BLaER1 treated with 17β-estradiol and CSF1 and Interleukin-3, amounts not matched to agents 10 nM and 100 nM (cell line): ENCODE data around the gene UBR2.

Experiments
- H3K27ac ChIP-seq, 11 experiments: shearing (Covaris generic); formaldehyde crosslinking; 2 replicates each; pipeline ENCODE4 v1.8.1; 2022
- H3K27me3 ChIP-seq, 11 experiments: shearing (Covaris generic); formaldehyde crosslinking; 2 replicates each; pipeline ENCODE4 v1.8.1; 2022
- H3K36me3 ChIP-seq, 11 experiments: shearing (Covaris generic); formaldehyde crosslinking; 2 replicates each; pipeline ENCODE4 v1.8.1; 2022
- H3K4me1 ChIP-seq, 10 experiments: shearing (Covaris generic); formaldehyde crosslinking; 2 replicates each; pipeline ENCODE4 v1.8.1; 2022
- H3K4me2 ChIP-seq, 11 experiments: shearing (Covaris generic); formaldehyde crosslinking; 2 replicates each; pipeline ENCODE4 v1.8.1; 2022
- H3K4me3 ChIP-seq, 10 experiments: shearing (Covaris generic); formaldehyde crosslinking; 2 replicates each; pipeline ENCODE4 v1.8.1; 2022
- H3K9ac ChIP-seq, 11 experiments: shearing (Covaris generic); formaldehyde crosslinking; 2 replicates each; pipeline ENCODE4 v1.8.1; 2022
- H3K9me3 ChIP-seq, 11 experiments: shearing (Covaris generic); formaldehyde crosslinking; replicated peaks in 1 of 11; 2 replicates each; pipeline ENCODE4 v1.8.1; 2022
- H4K20me1 ChIP-seq, 11 experiments: shearing (Covaris generic); formaldehyde crosslinking; 2 replicates each; pipeline ENCODE4 v1.8.1; 2022
- Cebpa-rat ChIP-seq, 11 experiments: shearing (Covaris generic); IDR thresholded peaks; 2 replicates each; pipeline ENCODE4 v1.8.1; 2022

The UBR2 gene

GRCh38 chr6:42714098-42714761 lies 150.4 kb downstream of the UBR2 start:
- Histone ChIP-seq H3K4me2 (peak overlapping the region in 8 of 11 experiments; percentile 2 to 48 (median 34); a peak in 9 of 22 replicates), H3K27me3 (no peaks in the 10 kb centered on the region), H3K27ac (no peak overlapping the region), H3K9ac (no peak overlapping the region), H4K20me1 (no peaks in the 10 kb centered on the region), H3K9me3 (peaks cover 5 to 17% (median 14%) of the 10 kb centered on the region in 11 experiments; a peak in 19 of 22 replicates), H3K36me3 (no peaks in the 10 kb centered on the region; a peak in 1 of 22 replicates), H3K4me1 (peaks cover 0 to 14% (median 8%) of the 10 kb centered on the region in 10 experiments; a peak in 10 of 20 replicates), H3K4me3 (no peak overlapping the region)
- no peak for TF ChIP-seq Cebpa-rat (IDR thresholded peaks at IDR 0.05)

GRCh38 chr6:42715871-42716270 lies 152.0 kb downstream of the UBR2 start:
- Histone ChIP-seq H3K36me3 (no peaks in the 10 kb centered on the region; a peak in 1 of 22 replicates), H3K9ac (no peak overlapping the region), H3K27ac (no peak overlapping the region), H4K20me1 (no peaks in the 10 kb centered on the region), H3K27me3 (no peaks in the 10 kb centered on the region), H3K9me3 (peaks cover 5 to 17% (median 14%) of the 10 kb centered on the region in 11 experiments; a peak in 19 of 22 replicates), H3K4me2 (no peak overlapping the region), H3K4me1 (peaks cover 0 to 12% (median 8%) of the 10 kb centered on the region in 10 experiments; a peak in 9 of 20 replicates), H3K4me3 (no peak overlapping the region)
- no peak for TF ChIP-seq Cebpa-rat (IDR thresholded peaks at IDR 0.05)

GRCh38 chr6:42720739-42721138 lies 156.9 kb downstream of the UBR2 start:
- Histone ChIP-seq H3K4me2 (no peak overlapping the region), H3K4me1 (peaks cover 0 to 2% (median under 1%) of the 10 kb centered on the region in 10 experiments; a peak in 6 of 20 replicates), H3K9ac (no peak overlapping the region), H3K27me3 (no peaks in the 10 kb centered on the region), H3K9me3 (no peaks in the 10 kb centered on the region), H3K4me3 (no peak overlapping the region), H4K20me1 (no peaks in the 10 kb centered on the region), H3K27ac (no peak overlapping the region), H3K36me3 (no peaks in the 10 kb centered on the region)
- TF ChIP-seq Cebpa-rat (IDR thresholded peaks at IDR 0.05): no peak

- no peaks in the 10 kb centered on the region for H3K27me3 ChIP-seq
- no peaks in the 10 kb centered on the region for H3K9me3 ChIP-seq
- H3K4me1 ChIP-seq: peaks cover 6 to 15% (median 13%) of the 10 kb centered on the region in 10 experiments; a peak in 18 of 20 replicates
- no peak within 1 kb of the TSS for H3K4me2 ChIP-seq
- no peaks in the 10 kb centered on the region for H4K20me1 ChIP-seq
- H3K9ac ChIP-seq: no peak within 1 kb of the TSS
- H3K4me3 ChIP-seq: no peak within 1 kb of the TSS
- no peak within 1 kb of the TSS for H3K27ac ChIP-seq
- H3K36me3 ChIP-seq: no peaks in the 10 kb centered on the region
- TF ChIP-seq Cebpa-rat (IDR thresholded peaks at IDR 0.05): no peak
Observed at GRCh38 chr6:42722497-42722896, 158.7 kb downstream of the UBR2 start, which contains the start of gene PRPH2. TSS of gene PRPH2 (minus strand) at chr6:42722597. CDS start at chr6:42722334, 263 bp downstream.

GRCh38 chr6:42724825-42725224 lies 161.0 kb downstream of the UBR2 start:
- no peak overlapping the region for H3K4me3 ChIP-seq
- no peaks in the 10 kb centered on the region for H4K20me1 ChIP-seq
- H3K27me3 ChIP-seq: no peaks in the 10 kb centered on the region
- H3K36me3 ChIP-seq: no peaks in the 10 kb centered on the region
- no peak overlapping the region for H3K4me2 ChIP-seq
- H3K27ac ChIP-seq: no peak overlapping the region
- no peaks in the 10 kb centered on the region for H3K9me3 ChIP-seq
- no peak for TF ChIP-seq Cebpa-rat (IDR thresholded peaks at IDR 0.05)
- no peak overlapping the region for H3K9ac ChIP-seq
- peaks cover 6 to 15% (median 13%) of the 10 kb centered on the region in 10 experiments; a peak in 18 of 20 replicates for H3K4me1 ChIP-seq

- no peaks in the 10 kb centered on the region for H3K9me3 ChIP-seq
- H3K27me3 ChIP-seq: no peaks in the 10 kb centered on the region
- H3K4me1 ChIP-seq: peaks cover 6 to 15% (median 13%) of the 10 kb centered on the region in 10 experiments; a peak in 18 of 20 replicates
- H3K4me3 ChIP-seq: peak overlapping the region in 4 of 10 experiments; percentile 23 to 54 (median 30); a peak in 4 of 20 replicates
- H3K4me2 ChIP-seq: peak overlapping the region; percentile 46 to 75 (median 58); a peak in 21 of 22 replicates
- TF ChIP-seq Cebpa-rat (IDR thresholded peaks at IDR 0.05): no peak
- H4K20me1 ChIP-seq: no peaks in the 10 kb centered on the region
- peak overlapping the region in 7 of 11 experiments; percentile 46 to 72 (median 63); a peak in 13 of 22 replicates for H3K9ac ChIP-seq
- H3K27ac ChIP-seq: peak overlapping the region; percentile 2 to 79 (median 65); a peak in 19 of 22 replicates
- no peaks in the 10 kb centered on the region for H3K36me3 ChIP-seq
Observed at GRCh38 chr6:42726026-42726425, 162.2 kb downstream of the UBR2 start.

GRCh38 chr6:42726485-42727086 lies 162.8 kb downstream of the UBR2 start:
- peak overlapping the region; percentile 2 to 79 (median 65); a peak in 20 of 22 replicates for H3K27ac ChIP-seq
- H3K9ac ChIP-seq: peak overlapping the region in 10 of 11 experiments; percentile 41 to 74 (median 62); a peak in 19 of 22 replicates
- H3K9me3 ChIP-seq: no peaks in the 10 kb centered on the region
- peak overlapping the region in 5 of 10 experiments; percentile 6 to 54 (median 30); a peak in 6 of 20 replicates for H3K4me3 ChIP-seq
- no peaks in the 10 kb centered on the region for H3K27me3 ChIP-seq
- no peaks in the 10 kb centered on the region for H3K36me3 ChIP-seq
- no peaks in the 10 kb centered on the region for H4K20me1 ChIP-seq
- H3K4me1 ChIP-seq: peaks cover 6 to 15% (median 13%) of the 10 kb centered on the region in 10 experiments; a peak in 18 of 20 replicates
- H3K4me2 ChIP-seq: peak overlapping the region; percentile 46 to 75 (median 58)
- TF ChIP-seq Cebpa-rat (IDR thresholded peaks at IDR 0.05): no peak

GRCh38 chr6:42727087-42727611 lies 163.3 kb downstream of the UBR2 start:
- H3K4me3 ChIP-seq: peak overlapping the region in 2 of 10 experiments; percentile 30 to 31; a peak in 1 of 20 replicates
- no peaks in the 10 kb centered on the region for H3K27me3 ChIP-seq
- H3K9me3 ChIP-seq: peaks cover 0 to 4% (median 0%) of the 10 kb centered on the region in 11 experiments; a peak in 4 of 22 replicates
- peak overlapping the region in 10 of 11 experiments; percentile 23 to 79 (median 70); a peak in 19 of 22 replicates for H3K27ac ChIP-seq
- H3K9ac ChIP-seq: peak overlapping the region in 10 of 11 experiments; percentile 41 to 74 (median 62); a peak in 18 of 22 replicates
- no peaks in the 10 kb centered on the region for H4K20me1 ChIP-seq
- H3K36me3 ChIP-seq: no peaks in the 10 kb centered on the region
- TF ChIP-seq Cebpa-rat (IDR thresholded peaks at IDR 0.05): no peak; a peak in 1 of 22 replicates
- H3K4me1 ChIP-seq: peaks cover 6 to 15% (median 13%) of the 10 kb centered on the region in 10 experiments; a peak in 18 of 20 replicates
- peak overlapping the region; percentile 46 to 75 (median 58); a peak in 21 of 22 replicates for H3K4me2 ChIP-seq
